ENCODE results near the gene LRRC61.

DNA sequence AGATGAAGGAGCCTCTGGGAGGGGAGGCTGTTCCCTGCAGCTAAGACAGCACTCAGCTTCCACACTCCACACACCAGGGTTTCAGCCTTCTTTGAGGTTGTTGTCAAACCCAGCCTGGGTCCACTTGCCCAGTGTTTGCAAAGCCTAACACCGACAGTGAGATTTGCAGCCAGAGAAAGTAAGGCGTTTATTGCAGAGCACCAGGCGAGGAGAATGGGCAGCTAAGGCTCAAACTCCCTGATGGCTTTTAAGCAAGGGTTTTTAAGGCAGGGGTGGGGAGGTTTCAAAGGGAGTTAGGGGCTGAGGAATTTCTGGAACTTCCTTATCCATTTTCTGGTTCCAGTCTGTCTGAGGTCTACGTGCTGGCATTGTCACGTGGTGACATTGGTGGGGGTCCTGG, 51.3 kb downstream of the LRRC61 start:
- no peak for TF ChIP-seq POLR2AphosphoS5 (IDR thresholded peaks at IDR 0.05; ENCODE audit: low read depth, low read length)
- no peak for TF ChIP-seq FOXP2 (optimal IDR thresholded peaks at IDR 0.05; ENCODE audit: borderline replicate concordance, extremely low read depth, extremely low read length, insufficient read depth)
- TF ChIP-seq, protein P1, sequence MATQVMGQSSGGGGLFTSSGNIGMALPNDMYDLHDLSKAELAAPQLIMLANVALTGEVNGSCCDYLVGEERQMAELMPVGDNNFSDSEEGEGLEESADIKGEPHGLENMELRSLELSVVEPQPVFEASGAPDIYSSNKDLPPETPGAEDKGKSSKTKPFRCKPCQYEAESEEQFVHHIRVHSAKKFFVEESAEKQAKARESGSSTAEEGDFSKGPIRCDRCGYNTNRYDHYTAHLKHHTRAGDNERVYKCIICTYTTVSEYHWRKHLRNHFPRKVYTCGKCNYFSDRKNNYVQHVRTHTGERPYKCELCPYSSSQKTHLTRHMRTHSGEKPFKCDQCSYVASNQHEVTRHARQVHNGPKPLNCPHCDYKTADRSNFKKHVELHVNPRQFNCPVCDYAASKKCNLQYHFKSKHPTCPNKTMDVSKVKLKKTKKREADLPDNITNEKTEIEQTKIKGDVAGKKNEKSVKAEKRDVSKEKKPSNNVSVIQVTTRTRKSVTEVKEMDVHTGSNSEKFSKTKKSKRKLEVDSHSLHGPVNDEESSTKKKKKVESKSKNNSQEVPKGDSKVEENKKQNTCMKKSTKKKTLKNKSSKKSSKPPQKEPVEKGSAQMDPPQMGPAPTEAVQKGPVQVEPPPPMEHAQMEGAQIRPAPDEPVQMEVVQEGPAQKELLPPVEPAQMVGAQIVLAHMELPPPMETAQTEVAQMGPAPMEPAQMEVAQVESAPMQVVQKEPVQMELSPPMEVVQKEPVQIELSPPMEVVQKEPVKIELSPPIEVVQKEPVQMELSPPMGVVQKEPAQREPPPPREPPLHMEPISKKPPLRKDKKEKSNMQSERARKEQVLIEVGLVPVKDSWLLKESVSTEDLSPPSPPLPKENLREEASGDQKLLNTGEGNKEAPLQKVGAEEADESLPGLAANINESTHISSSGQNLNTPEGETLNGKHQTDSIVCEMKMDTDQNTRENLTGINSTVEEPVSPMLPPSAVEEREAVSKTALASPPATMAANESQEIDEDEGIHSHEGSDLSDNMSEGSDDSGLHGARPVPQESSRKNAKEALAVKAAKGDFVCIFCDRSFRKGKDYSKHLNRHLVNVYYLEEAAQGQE (IDR thresholded peaks at IDR 0.05; ENCODE audit: insufficient read depth in 1 of 2, low read depth in 2 of 2, low read length in 2 of 2) = no peak
- TF ChIP-seq TAF1 (IDR thresholded peaks at IDR 0.05; ENCODE audit: borderline replicate concordance, insufficient read depth, low read length) = no peak
- no peak for TF ChIP-seq SIN3A (IDR thresholded peaks at IDR 0.05; ENCODE audit: borderline replicate concordance, insufficient read depth, low read length)

Measured in PFSK-1 (cell line).